B cell (primary cell): ENCODE results near the gene PIK3R3.

Source experiments
- CTCF ChIP-seq: fragments of 200-600 bp; IDR thresholded peaks from one replicate; pipeline ENCODE4 v1.8.0; 2022; ENCODE audit warnings: antibody characterized with exemption, mild to moderate bottlenecking
- EZH2 ChIP-seq: IDR thresholded peaks from 2 replicates; pipeline ENCODE4 v1.6.1; 2012; ENCODE audit warnings: borderline replicate concordance, low read depth, mild to moderate bottlenecking, moderate library complexity, low read length; ENCODE audit not compliant: insufficient read depth, poor library complexity, severe bottlenecking

- TF ChIP-seq EZH2 (no peak), CTCF (no peak)
Measured at GRCh38 chr1:46019348-46019747, 113.1 kb downstream of the PIK3R3 start.
